ENCODE results near the gene IFIT5.
A peak's percentile ranks its signal among the peaks of the same experiment; 100 is the strongest.
"Not testable (repeated sequence)": the region's sequence is repeated elsewhere in the genome, so short reads cannot be mapped to it uniquely, and the experiment has no call there.

Gene IFIT5

GRCh38 chr10:89414146-89414878, at the start of gene IFIT5:
TSS of gene IFIT5 (plus strand) at chr10:89414568. CDS start at chr10:89414799, 231 bp downstream.
- peak; percentile 40 for DNase-seq (ENCODE audit: low read depth)

GRCh38 chr10:89367529-89367928, 46.8 kb upstream of the IFIT5 start:
- no peak for DNase-seq (ENCODE audit: low read depth)

- DNase-seq (ENCODE audit: low read depth): no peak
Measured at GRCh38 chr10:89368129-89368528, 46.2 kb upstream of the IFIT5 start.

- DNase-seq (ENCODE audit: low read depth): peak; percentile 44
Measured at GRCh38 chr10:89369156-89370105, 44.9 kb upstream of the IFIT5 start.

DNA sequence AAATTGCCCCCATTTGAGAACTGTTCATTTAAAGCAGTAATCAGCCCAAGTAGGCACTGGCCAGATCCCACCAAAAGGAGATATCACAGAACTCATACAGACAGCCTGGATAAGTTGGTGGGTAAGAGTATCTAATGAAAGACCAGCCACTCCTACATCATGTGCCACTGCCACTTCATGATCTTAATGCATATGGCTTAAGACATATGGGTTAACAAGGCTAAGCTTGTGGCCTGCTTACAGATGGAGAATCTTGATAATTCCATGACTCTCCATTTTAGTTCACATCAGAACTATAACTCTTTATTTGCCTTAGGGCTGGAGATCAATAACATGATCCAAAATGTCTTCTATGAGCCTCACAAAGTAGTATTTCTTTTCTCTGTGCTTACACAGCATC, 43.3 kb upstream of the IFIT5 start:
- DNase-seq (ENCODE audit: low read depth): no peak

GRCh38 chr10:89371987-89372386, 42.4 kb upstream of the IFIT5 start:
- no peak for DNase-seq (ENCODE audit: low read depth)

- peak; percentile 98 for DNase-seq (ENCODE audit: low read depth)
Measured at GRCh38 chr10:89373916-89374711, 40.3 kb upstream of the IFIT5 start.

DNA sequence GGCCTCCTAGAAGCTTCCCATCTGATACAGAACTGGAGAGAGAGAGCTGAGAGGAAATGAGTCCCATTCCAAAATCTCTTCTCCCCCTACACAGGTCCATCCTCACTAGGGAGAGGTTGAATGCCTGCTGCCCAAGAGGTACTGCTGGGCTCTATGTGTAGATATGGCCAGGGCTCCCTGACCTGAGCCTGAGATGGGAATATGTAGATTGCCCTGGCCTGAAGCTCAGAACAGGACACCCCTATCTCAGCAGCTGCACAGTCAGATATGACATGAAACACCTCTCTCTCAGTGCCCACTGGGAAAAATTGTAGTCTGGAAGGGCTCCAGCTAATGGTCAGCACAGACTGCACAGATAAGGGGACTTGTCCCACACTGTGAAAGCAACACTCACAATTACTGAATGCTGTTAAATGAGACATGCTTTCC, 39.6 kb upstream of the IFIT5 start:
- DNase-seq (ENCODE audit: low read depth): no peak

DNA sequence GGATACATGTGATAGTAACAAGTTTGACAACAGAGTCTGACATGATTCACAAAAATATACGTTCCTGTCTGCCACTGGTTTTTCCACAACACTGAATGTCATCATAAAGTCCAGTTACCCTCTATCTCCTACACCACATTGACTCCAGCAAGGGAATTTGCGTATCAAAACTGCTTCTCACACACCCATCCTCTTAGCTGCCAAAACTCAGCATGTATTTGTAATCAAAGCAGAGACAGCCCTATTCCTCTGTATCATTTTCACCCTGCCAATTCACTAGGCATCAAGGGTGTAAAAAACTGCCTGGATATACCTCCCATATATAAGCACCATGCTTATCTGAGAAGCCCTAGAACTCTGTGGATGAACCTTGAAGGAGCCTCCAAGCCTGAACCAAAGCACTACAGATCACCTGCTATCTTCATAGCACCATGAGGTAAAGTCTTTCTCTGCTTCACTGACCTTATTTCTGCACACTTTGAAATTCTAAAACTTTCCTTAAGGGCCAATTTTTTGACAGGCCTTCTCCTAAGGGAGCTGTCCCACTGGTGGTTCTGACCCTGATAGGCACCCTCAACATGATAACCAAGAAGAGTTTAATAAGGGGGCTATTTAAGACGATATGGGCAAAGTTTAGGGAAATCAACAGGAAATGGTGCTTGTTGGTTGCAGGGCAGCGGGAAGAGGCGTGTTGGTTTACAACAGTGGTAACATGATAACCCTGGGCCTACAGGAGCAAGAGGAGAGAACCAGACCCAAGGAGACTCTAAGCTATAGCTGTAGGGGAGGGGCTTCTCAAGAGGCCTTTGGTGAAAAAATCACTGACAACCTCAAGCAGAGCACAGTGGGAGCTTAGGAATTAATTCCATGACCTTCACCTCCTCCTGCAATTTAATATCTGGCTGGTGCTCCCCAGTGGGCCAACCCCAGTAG, 36.4 kb upstream of the IFIT5 start, which contains the start of gene IFIT1B:
Gene IFIT1B (plus strand): TSS at position 352 of the 933 bp plus-strand sequence. CDS start 80 bp downstream, at position 432.
- DNase-seq (ENCODE audit: low read depth): no peak

DNA sequence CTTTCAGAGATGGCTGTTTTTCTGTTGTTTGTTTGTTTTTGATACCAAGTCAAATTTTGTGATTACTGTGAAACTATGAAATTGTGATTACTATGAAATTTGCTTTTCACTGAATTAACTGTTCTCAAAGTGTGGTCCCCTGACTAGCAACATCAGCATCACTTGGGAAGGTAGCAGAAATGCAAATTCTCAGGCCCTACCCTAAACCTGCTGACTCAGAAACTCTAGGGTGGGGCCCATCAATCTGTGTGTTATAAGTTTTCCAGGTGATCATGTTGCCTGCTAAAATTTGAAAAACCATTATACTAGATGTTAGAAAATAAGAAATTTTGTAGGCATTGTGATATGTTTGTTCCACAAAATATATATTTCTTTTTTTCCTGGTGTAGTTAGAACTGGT, 35.3 kb upstream of the IFIT5 start:
- no peak for DNase-seq (ENCODE audit: low read depth)

DNA sequence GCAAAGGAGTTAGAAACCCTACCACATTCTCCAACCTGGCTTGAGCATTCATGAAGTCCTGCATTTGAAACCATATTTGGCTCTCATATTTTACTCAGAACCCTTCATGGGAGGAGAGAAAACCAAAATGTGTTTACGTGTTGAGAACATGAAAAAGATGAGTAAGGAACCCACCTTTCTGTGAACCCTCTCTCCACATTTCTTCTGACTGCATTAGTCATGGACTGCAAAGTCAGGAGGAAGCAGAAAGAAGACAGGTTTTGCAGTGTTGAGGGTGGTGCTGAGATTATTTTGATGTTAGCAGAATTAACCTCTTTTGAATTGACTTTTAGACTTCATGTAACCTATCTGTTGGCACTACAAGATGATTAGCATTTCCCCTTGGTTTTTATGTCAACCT, 31.6 kb upstream of the IFIT5 start:
- no peak for DNase-seq (ENCODE audit: low read depth)

GRCh38 chr10:89384474-89385340, 29.7 kb upstream of the IFIT5 start:
- DNase-seq (ENCODE audit: low read depth): no peak

GRCh38 chr10:89388806-89389205, 25.6 kb upstream of the IFIT5 start:
- DNase-seq (ENCODE audit: low read depth): no peak

GRCh38 chr10:89389254-89389653, 25.1 kb upstream of the IFIT5 start:
- peak; percentile 21 for DNase-seq (ENCODE audit: low read depth)

DNA sequence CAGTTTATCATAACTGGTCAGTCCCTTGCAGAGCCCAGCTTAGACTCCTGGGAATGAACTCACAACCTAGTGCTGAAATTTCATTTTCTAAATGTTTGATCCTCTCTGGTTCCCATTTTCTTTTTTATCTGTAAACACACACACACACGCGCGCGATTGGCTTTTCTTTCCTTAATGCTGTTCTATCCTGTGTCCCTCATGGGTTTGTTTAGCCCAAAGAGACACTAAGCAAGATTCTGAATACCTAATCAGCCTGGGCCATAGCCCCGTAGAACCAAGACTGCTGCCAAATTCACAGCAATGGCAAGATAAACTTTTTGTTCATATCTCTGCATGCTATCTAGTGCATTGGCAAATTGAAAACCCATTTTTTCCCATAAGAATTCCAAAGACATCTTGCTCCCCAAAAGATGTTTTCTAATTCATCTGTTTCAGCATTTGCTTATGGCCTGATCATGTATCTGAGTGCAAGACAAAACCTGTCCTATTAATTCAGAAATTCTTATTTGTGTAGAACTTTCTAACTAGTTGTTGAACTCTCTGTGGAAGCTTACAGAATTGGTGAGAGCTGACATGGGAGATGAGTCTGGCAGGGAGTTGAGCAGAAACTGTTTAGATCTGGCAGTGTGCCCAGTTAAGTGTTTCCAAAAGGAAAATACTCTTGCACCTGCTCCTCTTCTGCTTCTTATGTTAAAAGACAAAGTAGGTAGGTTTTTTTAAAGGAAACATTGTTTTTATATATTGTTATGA, 23.7 kb upstream of the IFIT5 start:
- no peak for DNase-seq (ENCODE audit: low read depth)

DNA sequence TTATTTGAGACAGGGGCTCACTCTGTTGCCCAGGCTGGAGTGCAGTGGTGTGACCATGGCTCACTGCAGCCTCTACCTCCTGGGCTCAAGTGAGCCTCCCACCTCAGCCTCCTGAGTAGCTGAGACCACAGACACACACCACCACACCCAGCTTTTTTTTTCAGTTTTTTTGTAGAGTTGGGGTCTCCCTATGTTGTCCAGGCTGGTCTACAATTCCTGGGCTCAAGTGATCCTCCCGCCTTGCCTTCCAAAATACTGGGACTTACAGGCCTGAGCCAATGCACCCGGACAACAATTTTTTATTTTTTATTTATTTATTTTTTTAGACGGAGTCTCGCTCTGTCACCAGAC, 23.2 kb upstream of the IFIT5 start:
- not testable (repeated sequence) for DNase-seq (ENCODE audit: low read depth)

DNA sequence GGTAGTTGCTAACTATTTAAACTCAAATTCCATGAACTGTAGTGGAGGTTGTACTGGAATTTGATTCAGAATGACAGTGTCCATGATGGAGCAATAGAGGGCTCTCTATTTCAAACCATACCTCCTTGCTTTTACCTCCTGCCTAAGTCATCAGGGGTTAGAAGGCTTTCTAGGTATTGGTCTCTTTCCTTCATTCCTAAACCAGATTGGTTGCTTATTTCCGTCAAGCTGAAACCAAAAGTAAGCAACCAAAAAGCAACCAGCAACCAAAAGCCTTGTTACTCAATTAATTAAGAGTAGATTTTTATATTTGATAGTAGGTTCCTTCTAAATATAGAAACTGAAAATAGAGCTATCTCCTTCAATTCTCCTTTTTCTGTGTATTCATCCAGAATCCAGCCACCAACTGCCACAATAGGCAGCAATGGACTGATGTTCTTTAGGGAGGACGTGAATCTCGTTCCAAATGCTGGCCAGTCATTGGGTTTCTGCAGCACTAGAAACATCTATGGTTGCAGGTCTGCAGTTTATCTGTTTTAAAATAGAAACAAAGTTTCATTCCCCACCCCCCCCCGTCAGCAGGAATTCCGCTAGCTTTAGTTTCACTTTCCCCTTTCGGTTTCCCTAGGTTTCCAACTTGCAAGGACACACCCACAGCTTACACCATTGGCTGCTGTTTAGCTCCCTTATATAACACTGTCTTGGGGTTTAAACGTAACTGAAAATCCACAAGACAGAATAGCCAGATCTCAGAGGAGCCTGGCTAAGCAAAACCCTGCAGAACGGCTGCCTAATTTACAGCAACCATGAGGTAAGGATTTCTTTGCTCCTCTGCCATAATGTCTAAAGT, 22.2 kb upstream of the IFIT5 start, which contains the start of gene IFIT1:
Gene IFIT1 (plus strand): TSS at position 717 of the 850 bp plus-strand sequence. CDS start 90 bp downstream, at position 807.
- DNase-seq (ENCODE audit: low read depth): peak; percentile 95

DNA sequence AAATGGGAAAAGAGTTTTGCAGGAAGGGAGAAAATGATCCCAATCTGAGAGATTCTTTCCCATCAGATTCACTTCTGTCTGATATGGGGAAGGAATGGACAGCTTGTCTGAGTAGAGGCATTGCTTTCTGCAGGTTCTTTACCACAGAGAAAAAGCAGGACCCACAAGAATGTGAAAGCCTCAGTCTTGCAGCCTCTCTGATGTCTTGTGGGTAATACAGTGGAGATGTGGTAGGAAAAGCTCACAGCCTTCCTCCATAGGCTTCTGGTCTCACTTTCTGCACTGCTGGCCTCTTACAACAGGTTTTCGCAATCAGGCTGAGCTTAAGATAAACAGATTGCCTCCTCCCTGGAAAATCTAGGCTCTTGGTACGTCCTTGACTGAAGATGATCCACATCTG, 21.4 kb upstream of the IFIT5 start:
- DNase-seq (ENCODE audit: low read depth): peak; percentile 63
